SK-N-SH (cell line): ENCODE results near the gene TCF25. TPM values are rescaled to one million over a fixed set of nuclear protein-coding genes. Genes with fewer than 3 reads are reported as not detected.

Source experiments
- CTCF ChIA-PET: fragments of 300-600, 350-600 bp; formaldehyde crosslinking; extraction: SDS; loops from one replicate; lab custom pipeline; 2021; lab: Yijun Ruan, JAX
- POLR2A ChIA-PET: fragments of 350-600 bp; sonication (Branson Sonifier 250); formaldehyde crosslinking; extraction: SDS; loops from one replicate; lab custom pipeline; 2020; ENCODE audit warnings: antibody characterized with exemption, inconsistent platforms; lab: Yijun Ruan, JAX
- DNase-seq: peaks from one replicate; pipeline ENCODE4 v3.0.0; 2012
- H2AFZ ChIP-seq: fragments of 200-600 bp; sonication (generic); 2 replicates; pipeline ENCODE4 v1.8.1; 2016; ENCODE audit warnings: antibody characterized with exemption, mild to moderate bottlenecking, low read depth
- H3F3A ChIP-seq: fragments of 200-600 bp; sonication (generic); replicated peaks from 2 replicates; pipeline ENCODE3; 2016; ENCODE audit warnings: antibody characterized with exemption, mild to moderate bottlenecking; ENCODE audit not compliant: insufficient read depth
- H3K27ac ChIP-seq, 2 experiments: fragments of 200-500 bp in 1 of 2; fragments of 200-600 bp in 1 of 2; sonication (Bioruptor generic) in 1 of 2; sonication (generic), shearing (Covaris generic) in 1 of 2; 2 replicates each; pipeline versions ENCODE4 v1.5.1 to v1.6.1; 2014 to 2016; ENCODE audit warnings: low read depth in 2 of 2, inconsistent platforms in 1 of 2, low read length in 1 of 2, mild to moderate bottlenecking in 1 of 2, mixed read lengths in 1 of 2
- H3K27me3 ChIP-seq: fragments of 200-600 bp; sonication (generic), shearing (Covaris generic); 2 replicates; pipeline ENCODE4 v1.6.1; 2016; ENCODE audit warnings: mixed run types; ENCODE audit not compliant: insufficient read depth
- H3K36me3 ChIP-seq, 2 experiments: fragments of 200-500 bp in 1 of 2; fragments of 200-600 bp in 1 of 2; sonication (Bioruptor generic) in 1 of 2; sonication (generic) in 1 of 2; replicated peaks in 1 of 2; 2 replicates each; pipeline versions ENCODE3 to v1.5.1; 2014 to 2016; ENCODE audit warnings: low read length in 1 of 2, mild to moderate bottlenecking in 1 of 2; ENCODE audit not compliant: insufficient read depth in 2 of 2, control insufficient read depth in 1 of 2
- H3K4me1 ChIP-seq, 2 experiments: fragments of 200-500 bp in 1 of 2; fragments of 200-600 bp in 1 of 2; sonication (Bioruptor generic) in 1 of 2; sonication (generic), shearing (Covaris generic) in 1 of 2; 2 replicates each; pipeline versions ENCODE4 v1.5.1 to v1.6.1; 2014 to 2016; ENCODE audit warnings: low read depth in 1 of 2, low read length in 1 of 2, mixed run types in 1 of 2; ENCODE audit not compliant: insufficient read depth in 2 of 2, control insufficient read depth in 1 of 2
- H3K4me2 ChIP-seq: fragments of 200-600 bp; sonication (generic), shearing (Covaris generic); 2 replicates; pipeline ENCODE4 v1.6.1; 2017; ENCODE audit warnings: mixed run types
- H3K4me3 ChIP-seq, 2 experiments: fragments of 200-500 bp in 1 of 2; fragments of 200-600 bp in 1 of 2; sonication (Bioruptor generic) in 1 of 2; sonication (generic), shearing (Covaris generic) in 1 of 2; 2 replicates each; pipeline versions ENCODE4 v1.5.1 to v1.8.1; 2014 to 2016; ENCODE audit warnings: low read depth in 2 of 2, inconsistent platforms in 1 of 2, low read length in 1 of 2, mild to moderate bottlenecking in 1 of 2, mixed read lengths in 1 of 2, moderate library complexity in 1 of 2
- H3K79me2 ChIP-seq: fragments of 200-600 bp; sonication (generic); 2 replicates; pipeline ENCODE4 v1.8.1; 2017; ENCODE audit warnings: mild to moderate bottlenecking; ENCODE audit not compliant: insufficient read depth
- H3K9ac ChIP-seq: fragments of 200-600 bp; sonication (generic); 2 replicates; pipeline ENCODE4 v1.6.1; 2017; ENCODE audit warnings: mixed run types
- H3K9me2 ChIP-seq: fragments of 200-600 bp; sonication (generic); 2 replicates; pipeline ENCODE4 v1.6.1; 2017; ENCODE audit warnings: mixed run types
- H3K9me3 ChIP-seq: fragments of 200-600 bp; sonication (generic); 2 replicates; pipeline ENCODE4 v1.6.1; 2017; ENCODE audit warnings: mixed run types, mild to moderate bottlenecking, moderate library complexity
- H4K20me1 ChIP-seq: fragments of 200-600 bp; sonication (generic); 2 replicates; pipeline ENCODE4 v1.6.1; 2017; ENCODE audit warnings: mild to moderate bottlenecking, mixed run types; ENCODE audit not compliant: insufficient read depth
- CHD2 ChIP-seq: fragments of 150-350 bp; IDR thresholded peaks from 2 replicates; pipeline ENCODE4 v1.6.1; 2018; ENCODE audit warnings: low read length; ENCODE audit not compliant: partially characterized antibody
- ELF1 ChIP-seq: IDR thresholded peaks from 2 replicates; pipeline ENCODE4 v1.4.0; 2012
- EZH2phosphoT487 ChIP-seq: fragments of 200-600 bp; sonication (generic); IDR thresholded peaks from 2 replicates; pipeline ENCODE4 v1.6.1; 2017; ENCODE audit warnings: low read depth, mixed run types, mild to moderate bottlenecking, antibody characterized with exemption, moderate library complexity, borderline replicate concordance
- GABPA ChIP-seq: IDR thresholded peaks from 2 replicates; pipeline ENCODE4 v1.4.0; 2012; ENCODE audit warnings: low read depth, mild to moderate bottlenecking
- GATA2 ChIP-seq: sonication (generic); formaldehyde crosslinking; IDR thresholded peaks from 2 replicates; pipeline ENCODE4 v1.5.0; 2020; ENCODE audit warnings: mild to moderate bottlenecking, missing genetic modification reagents
- JUND ChIP-seq: IDR thresholded peaks from 2 replicates; pipeline ENCODE4 v1.4.0; 2012
- MEF2A ChIP-seq: IDR thresholded peaks from 2 replicates; pipeline ENCODE4 v1.4.0; 2012; ENCODE audit warnings: low read depth, borderline replicate concordance
- NFIC ChIP-seq: IDR thresholded peaks from 2 replicates; pipeline ENCODE4 v1.4.0; 2012; ENCODE audit warnings: borderline replicate concordance
- POLR2AphosphoS5 ChIP-seq: IDR thresholded peaks from 2 replicates; pipeline ENCODE4 v1.6.1; 2012; ENCODE audit warnings: low read depth, low read length
- RAD21 ChIP-seq: IDR thresholded peaks from 2 replicates; pipeline ENCODE4 v1.6.1; 2012; ENCODE audit warnings: mild to moderate bottlenecking, low read length
- RCOR1 ChIP-seq: fragments of 150-350 bp; IDR thresholded peaks from 2 replicates; pipeline ENCODE4 v1.6.1; 2017; ENCODE audit warnings: antibody characterized with exemption, low read length
- RFX5 ChIP-seq: IDR thresholded peaks from 2 replicates; pipeline ENCODE4 v1.6.1; 2012; ENCODE audit warnings: mild to moderate bottlenecking, improper control_type of control experiment, low read length
- RXRA ChIP-seq: IDR thresholded peaks from 2 replicates; pipeline ENCODE4 v1.4.0; 2012; ENCODE audit warnings: low read depth, mild to moderate bottlenecking, borderline replicate concordance
- SMC3 ChIP-seq: IDR thresholded peaks from 2 replicates; pipeline ENCODE4 v1.6.1; 2012; ENCODE audit warnings: low read depth, low read length, improper control_type of control experiment
- TAF1 ChIP-seq: IDR thresholded peaks from 2 replicates; pipeline ENCODE4 v1.6.1; 2012; ENCODE audit warnings: low read depth, mild to moderate bottlenecking, low read length, moderate library complexity, borderline replicate concordance
- TCF12 ChIP-seq: IDR thresholded peaks from 2 replicates; pipeline ENCODE4 v1.4.0; 2012
- TEAD4 ChIP-seq: IDR thresholded peaks from 2 replicates; pipeline ENCODE4 v1.4.0; 2012; ENCODE audit warnings: mild to moderate bottlenecking, borderline replicate concordance; ENCODE audit not compliant: insufficient read depth
- WGBS: methylation state at CpG from one replicate; pipeline ENCODE4 v1.1.6; 2017; ENCODE audit warnings: low lambda C conversion rate; 5-methylcytosine and 5-hydroxymethylcytosine counted together
- polyA plus RNA-seq, 3 experiments: library from polyadenylated mRNA; depleted of rRNA; stranded (reverse); fragments of >200 nt; gene quantifications; 2 replicates each; pipeline ENCODE4 v1.2.3, GENCODE V29; 2012
- TF ChIP-seq, protein P1 (sequence below): IDR thresholded peaks from 2 replicates; pipeline ENCODE4 v1.4.0; 2012; ENCODE audit warnings: low read depth, borderline replicate concordance
- TF ChIP-seq, protein P2 (sequence below): IDR thresholded peaks from 2 replicates; pipeline ENCODE4; 2012
- TF ChIP-seq, protein P3 (sequence below): IDR thresholded peaks from 2 replicates; pipeline ENCODE4 v1.4.0; 2012; ENCODE audit warnings: low read depth, borderline replicate concordance
- TF ChIP-seq, protein P4 (sequence below): fragments of 150-350 bp; IDR thresholded peaks from 2 replicates; pipeline ENCODE4 v1.6.1; 2017; ENCODE audit warnings: antibody characterized with exemption, low read length, low read depth, borderline replicate concordance

TCF25 gene
- polyA plus RNA-seq, 1 of the 3 experiments (the other 2 are of a cell fraction) = 208 TPM

DNA sequence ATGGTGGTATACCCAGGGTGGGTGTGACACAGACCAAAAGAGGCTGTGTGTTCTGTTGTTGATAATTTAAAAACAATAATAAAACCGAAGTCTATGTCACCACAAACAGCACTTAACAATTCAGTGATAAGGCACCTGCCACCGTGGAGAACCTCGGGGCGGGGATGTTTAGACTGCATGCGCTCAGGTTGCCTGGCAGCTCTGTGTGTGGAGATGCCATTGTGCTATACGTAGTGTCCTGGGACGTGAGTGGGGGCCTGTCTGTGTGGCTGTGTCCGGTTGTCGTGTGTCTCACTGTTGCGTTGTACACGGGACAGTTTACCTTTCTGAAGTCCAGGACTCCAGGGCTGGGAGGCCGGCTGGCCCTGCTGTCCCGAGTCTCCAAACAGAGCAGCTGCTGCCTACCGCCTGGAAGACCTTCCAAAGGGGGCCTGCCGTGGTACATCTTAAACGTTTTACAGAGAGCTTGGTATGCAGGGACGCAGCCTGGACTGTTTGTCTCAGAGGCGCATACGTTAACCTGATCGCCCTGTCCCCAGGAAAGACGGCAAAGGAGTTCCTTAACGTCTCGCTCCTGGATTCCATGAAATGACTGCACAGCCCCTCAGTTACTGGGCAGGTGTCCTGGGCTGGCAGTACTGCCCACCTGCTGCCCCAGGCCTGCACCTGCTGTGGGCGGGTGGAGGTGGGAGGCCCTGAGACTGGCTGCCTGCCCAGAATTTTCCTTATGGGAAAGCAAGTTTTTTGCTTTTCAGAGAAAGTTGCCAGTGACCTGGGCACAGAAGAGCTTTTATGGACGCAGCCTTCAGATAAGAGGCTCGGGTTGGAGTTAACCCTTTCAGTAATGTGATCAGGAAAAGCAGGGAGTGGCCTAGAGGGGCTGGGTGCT lies 26.1 kb upstream of the TCF25 start:
- POLR2A ChIA-PET = no interaction called here

DNA sequence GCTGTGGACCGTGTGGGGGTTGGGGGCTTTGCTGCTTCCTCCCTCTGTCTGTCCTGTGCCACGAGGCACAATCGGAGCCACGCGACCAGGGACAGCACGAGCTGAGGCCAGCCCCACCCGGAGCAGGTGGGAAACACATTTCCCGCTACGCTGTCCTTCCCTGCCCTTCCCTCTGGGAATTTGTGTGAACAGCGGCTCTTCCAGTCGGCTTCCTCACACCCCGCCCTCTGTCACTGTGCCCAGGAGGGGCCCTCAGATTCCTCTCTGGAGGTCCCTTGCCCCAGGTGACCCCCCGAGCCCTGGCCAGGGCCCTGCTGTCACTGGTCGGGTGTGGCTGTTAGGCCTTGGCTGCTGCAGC lies 25.5 kb upstream of the TCF25 start:
- H3K4me1 ChIP-seq = peaks cover 5 to 6% of the 10 kb centered on the region in 2 experiments; a peak in 2 of 4 replicates
- H3K27me3 ChIP-seq = no peaks in the 10 kb centered on the region
- ChIA-PET POLR2A (no interaction called here), CTCF (interaction anchor here (7.0 kb wide), 1 partner anchor 13 kb away, joined by 68 read pairs; no protein-coding TSS in a partner anchor)
- no peak for DNase-seq
- no peak overlapping the region for H3K27ac ChIP-seq
- no peaks in the 10 kb centered on the region for H4K20me1 ChIP-seq
- no peak for TF ChIP-seq RXRA
- TF ChIP-seq JUND = no peak
- TF ChIP-seq TAF1 = no peak
- no peak for TF ChIP-seq GATA2
- no peak for TF ChIP-seq CHD2
- TF ChIP-seq RFX5 = no peak
- TF ChIP-seq, protein P1, sequence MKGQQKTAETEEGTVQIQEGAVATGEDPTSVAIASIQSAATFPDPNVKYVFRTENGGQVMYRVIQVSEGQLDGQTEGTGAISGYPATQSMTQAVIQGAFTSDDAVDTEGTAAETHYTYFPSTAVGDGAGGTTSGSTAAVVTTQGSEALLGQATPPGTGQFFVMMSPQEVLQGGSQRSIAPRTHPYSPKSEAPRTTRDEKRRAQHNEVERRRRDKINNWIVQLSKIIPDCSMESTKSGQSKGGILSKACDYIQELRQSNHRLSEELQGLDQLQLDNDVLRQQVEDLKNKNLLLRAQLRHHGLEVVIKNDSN = no peak
- TF ChIP-seq SMC3 = no peak
- TF ChIP-seq, protein P2, sequence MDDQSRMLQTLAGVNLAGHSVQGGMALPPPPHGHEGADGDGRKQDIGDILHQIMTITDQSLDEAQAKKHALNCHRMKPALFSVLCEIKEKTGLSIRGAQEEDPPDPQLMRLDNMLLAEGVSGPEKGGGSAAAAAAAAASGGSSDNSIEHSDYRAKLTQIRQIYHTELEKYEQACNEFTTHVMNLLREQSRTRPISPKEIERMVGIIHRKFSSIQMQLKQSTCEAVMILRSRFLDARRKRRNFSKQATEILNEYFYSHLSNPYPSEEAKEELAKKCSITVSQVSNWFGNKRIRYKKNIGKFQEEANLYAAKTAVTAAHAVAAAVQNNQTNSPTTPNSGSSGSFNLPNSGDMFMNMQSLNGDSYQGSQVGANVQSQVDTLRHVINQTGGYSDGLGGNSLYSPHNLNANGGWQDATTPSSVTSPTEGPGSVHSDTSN = no peak
- no peaks in the 10 kb centered on the region for H3K9me3 ChIP-seq
- no peak overlapping the region for H2AFZ ChIP-seq
- no peak overlapping the region for H3K4me3 ChIP-seq
- no peak overlapping the region for H3K4me2 ChIP-seq
- no peaks in the 10 kb centered on the region for H3K9me2 ChIP-seq
- no peaks in the 10 kb centered on the region for H3K79me2 ChIP-seq
- no peaks in the 10 kb centered on the region for H3K36me3 ChIP-seq
- no peak overlapping the region for H3K9ac ChIP-seq
- H3F3A ChIP-seq = peaks cover 5% of the 10 kb centered on the region
- 80% methylated on average over 6 of the region's 14 CpGs for WGBS

More for the DNA sequence above, 26.1 kb upstream of the TCF25 start:
- Histone ChIP-seq H2AFZ (no peak overlapping the region), H3K9me2 (no peaks in the 10 kb centered on the region), H3K27ac (no peak overlapping the region), H3K4me3 (no peak overlapping the region), H3F3A (peaks cover 11% of the 10 kb centered on the region), H3K4me1 (peaks cover 11 to 12% of the 10 kb centered on the region in 2 experiments; a peak in 2 of 4 replicates), H3K36me3 (no peaks in the 10 kb centered on the region), H4K20me1 (no peaks in the 10 kb centered on the region), H3K9me3 (no peaks in the 10 kb centered on the region), H3K9ac (no peak overlapping the region), H3K27me3 (no peaks in the 10 kb centered on the region), H3K79me2 (no peaks in the 10 kb centered on the region), H3K4me2 (no peak overlapping the region)
- CTCF ChIA-PET = interaction anchor here (0.8 to 7.0 kb wide), 2 partner anchors 13 to 94 kb away, joined by 3 to 68 read pairs; no protein-coding TSS in a partner anchor
- no peak for DNase-seq
- no peak for TF ChIP-seq MEF2A
- no peak for TF ChIP-seq RAD21
- no peak for TF ChIP-seq GABPA
- TF ChIP-seq EZH2phosphoT487 = no peak
- no peak for TF ChIP-seq POLR2AphosphoS5
- TF ChIP-seq CHD2 = no peak
- TF ChIP-seq, protein P3, sequence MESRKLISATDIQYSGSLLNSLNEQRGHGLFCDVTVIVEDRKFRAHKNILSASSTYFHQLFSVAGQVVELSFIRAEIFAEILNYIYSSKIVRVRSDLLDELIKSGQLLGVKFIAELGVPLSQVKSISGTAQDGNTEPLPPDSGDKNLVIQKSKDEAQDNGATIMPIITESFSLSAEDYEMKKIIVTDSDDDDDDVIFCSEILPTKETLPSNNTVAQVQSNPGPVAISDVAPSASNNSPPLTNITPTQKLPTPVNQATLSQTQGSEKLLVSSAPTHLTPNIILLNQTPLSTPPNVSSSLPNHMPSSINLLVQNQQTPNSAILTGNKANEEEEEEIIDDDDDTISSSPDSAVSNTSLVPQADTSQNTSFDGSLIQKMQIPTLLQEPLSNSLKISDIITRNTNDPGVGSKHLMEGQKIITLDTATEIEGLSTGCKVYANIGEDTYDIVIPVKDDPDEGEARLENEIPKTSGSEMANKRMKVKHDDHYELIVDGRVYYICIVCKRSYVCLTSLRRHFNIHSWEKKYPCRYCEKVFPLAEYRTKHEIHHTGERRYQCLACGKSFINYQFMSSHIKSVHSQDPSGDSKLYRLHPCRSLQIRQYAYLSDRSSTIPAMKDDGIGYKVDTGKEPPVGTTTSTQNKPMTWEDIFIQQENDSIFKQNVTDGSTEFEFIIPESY = no peak
- TF ChIP-seq, protein P4, sequence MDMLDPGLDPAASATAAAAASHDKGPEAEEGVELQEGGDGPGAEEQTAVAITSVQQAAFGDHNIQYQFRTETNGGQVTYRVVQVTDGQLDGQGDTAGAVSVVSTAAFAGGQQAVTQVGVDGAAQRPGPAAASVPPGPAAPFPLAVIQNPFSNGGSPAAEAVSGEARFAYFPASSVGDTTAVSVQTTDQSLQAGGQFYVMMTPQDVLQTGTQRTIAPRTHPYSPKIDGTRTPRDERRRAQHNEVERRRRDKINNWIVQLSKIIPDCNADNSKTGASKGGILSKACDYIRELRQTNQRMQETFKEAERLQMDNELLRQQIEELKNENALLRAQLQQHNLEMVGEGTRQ = no peak
- no peak for TF ChIP-seq RCOR1
- TF ChIP-seq TEAD4 = no peak
- no peak for TF ChIP-seq TCF12
- TF ChIP-seq, protein P1 = no peak
- no peak for TF ChIP-seq ELF1
- TF ChIP-seq NFIC = no peak
- 87% methylated on average over 14 of the region's 26 CpGs for WGBS
